ENCODE measurements around the gene GALNT11. TPM values are rescaled to one million over a fixed set of nuclear protein-coding genes. Genes with fewer than 3 reads are reported as not detected.
"Not testable (repeated sequence)": the region's sequence is repeated elsewhere in the genome, so short reads cannot be mapped to it uniquely, and the experiment has no call there.

Gene GALNT11
- total RNA-seq, 1 experiment from 2014 or later = 15.1 TPM

DNA sequence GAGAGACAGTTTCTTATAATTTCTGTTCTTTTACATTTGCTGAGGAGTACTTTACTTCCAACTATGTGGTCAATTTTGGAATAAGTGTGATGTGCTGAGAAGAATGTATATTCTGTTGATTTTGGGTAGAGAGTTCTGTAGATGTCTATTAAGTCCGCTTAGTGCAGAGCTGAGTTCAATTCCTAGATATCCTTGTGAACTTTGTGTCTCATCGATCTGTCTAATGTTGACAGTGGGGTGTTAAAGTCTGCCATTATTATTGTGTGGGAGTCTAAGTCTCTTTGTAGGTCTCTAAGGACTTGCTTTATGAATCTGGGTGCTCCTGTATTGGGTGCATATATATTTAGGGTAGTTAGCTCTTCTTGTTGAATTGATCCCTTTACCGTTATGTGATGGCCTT, 38.3 kb downstream of the GALNT11 start:
- H3K36me3 Mint-ChIP-seq (ENCODE audit: insufficient read depth, unreplicated experiment); DNase-seq (ENCODE audit: unreplicated experiment); CTCF ChIA-PET; BruUV-seq (replicated peaks); H3K27ac Mint-ChIP-seq (ENCODE audit: low read depth, unreplicated experiment); H3K27me3 Mint-ChIP-seq (ENCODE audit: insufficient read depth, unreplicated experiment); H3K4me3 Mint-ChIP-seq (ENCODE audit: unreplicated experiment); intact Hi-C loops (cut with micrococcal nuclease); H3K9me3 Mint-ChIP-seq (ENCODE audit: unreplicated experiment); H3K4me1 Mint-ChIP-seq (ENCODE audit: insufficient read depth, unreplicated experiment): not testable (repeated sequence)
- POLR2A ChIA-PET = interaction anchor here (0.6 kb wide), 1 partner anchor 13 kb away, joined by 3 read pairs; no protein-coding TSS in a partner anchor

DNA sequence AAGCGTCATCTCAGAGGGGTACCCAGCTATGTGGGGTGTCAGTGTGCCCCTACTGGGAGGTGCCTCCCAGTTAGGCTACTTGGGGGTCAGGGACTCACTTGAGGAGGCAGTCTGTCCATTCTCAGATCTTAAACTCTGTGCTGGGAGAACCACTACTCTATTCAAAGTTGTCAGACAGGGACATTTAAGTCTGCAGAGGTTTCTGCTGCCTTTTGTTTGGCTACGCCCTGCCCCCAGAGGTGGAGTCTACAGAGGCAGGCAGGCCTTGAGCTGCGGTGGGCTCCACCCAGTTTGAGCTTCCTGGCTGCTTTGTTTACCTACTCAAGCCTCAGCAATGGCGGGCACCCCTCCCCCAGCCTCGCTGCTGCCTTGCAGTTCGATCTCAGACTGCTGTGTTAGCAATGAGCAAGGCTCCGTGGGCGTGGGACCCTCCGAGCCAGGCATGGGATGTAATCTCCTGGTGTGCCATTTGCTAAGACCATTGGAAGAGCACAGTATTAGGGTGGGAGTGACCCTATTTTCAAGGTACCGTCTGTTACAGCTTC, 40.4 kb downstream of the GALNT11 start:
- H3K9me3 Mint-ChIP-seq (ENCODE audit: unreplicated experiment) = peaks cover 12% of the 10 kb centered on the region
- H3K4me3 Mint-ChIP-seq (ENCODE audit: unreplicated experiment); BruUV-seq (replicated peaks); intact Hi-C loops (cut with micrococcal nuclease); POLR2A ChIA-PET; CTCF ChIA-PET; H3K27me3 Mint-ChIP-seq (ENCODE audit: insufficient read depth, unreplicated experiment); H3K27ac Mint-ChIP-seq (ENCODE audit: low read depth, unreplicated experiment); H3K4me1 Mint-ChIP-seq (ENCODE audit: insufficient read depth, unreplicated experiment); H3K36me3 Mint-ChIP-seq (ENCODE audit: insufficient read depth, unreplicated experiment); DNase-seq (ENCODE audit: unreplicated experiment): not testable (repeated sequence)

DNA sequence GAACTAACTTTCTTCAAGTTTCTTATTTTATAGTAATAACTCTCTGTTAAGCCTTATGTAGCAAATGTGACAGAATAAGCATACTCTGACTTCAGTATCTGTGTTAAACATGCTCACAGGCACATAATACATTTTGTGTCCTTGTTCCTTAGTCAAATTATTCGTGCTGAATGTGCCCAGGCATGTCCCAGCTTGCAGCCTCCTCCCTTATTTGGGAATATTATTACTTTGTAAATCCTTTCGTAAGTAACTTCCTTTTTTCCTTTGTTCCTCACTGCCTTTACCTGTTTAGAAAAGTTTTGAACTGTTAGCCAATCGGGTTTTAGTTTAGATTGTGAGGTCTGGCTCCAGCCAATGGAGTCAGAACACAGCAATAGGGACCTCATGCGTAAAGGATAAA, 46.9 kb downstream of the GALNT11 start:
- ChIA-PET CTCF (no interaction called here), POLR2A (interaction anchor here (1.5 to 1.7 kb wide), 2 partner anchors 9 to 11 kb away, joined by 4 to 8 read pairs; no protein-coding TSS in a partner anchor)
- BruUV-seq (replicated peaks) = no TSS peak
- H3K4me3 Mint-ChIP-seq (ENCODE audit: unreplicated experiment) = no peak overlapping the region
- TF ChIP-seq, protein P1, sequence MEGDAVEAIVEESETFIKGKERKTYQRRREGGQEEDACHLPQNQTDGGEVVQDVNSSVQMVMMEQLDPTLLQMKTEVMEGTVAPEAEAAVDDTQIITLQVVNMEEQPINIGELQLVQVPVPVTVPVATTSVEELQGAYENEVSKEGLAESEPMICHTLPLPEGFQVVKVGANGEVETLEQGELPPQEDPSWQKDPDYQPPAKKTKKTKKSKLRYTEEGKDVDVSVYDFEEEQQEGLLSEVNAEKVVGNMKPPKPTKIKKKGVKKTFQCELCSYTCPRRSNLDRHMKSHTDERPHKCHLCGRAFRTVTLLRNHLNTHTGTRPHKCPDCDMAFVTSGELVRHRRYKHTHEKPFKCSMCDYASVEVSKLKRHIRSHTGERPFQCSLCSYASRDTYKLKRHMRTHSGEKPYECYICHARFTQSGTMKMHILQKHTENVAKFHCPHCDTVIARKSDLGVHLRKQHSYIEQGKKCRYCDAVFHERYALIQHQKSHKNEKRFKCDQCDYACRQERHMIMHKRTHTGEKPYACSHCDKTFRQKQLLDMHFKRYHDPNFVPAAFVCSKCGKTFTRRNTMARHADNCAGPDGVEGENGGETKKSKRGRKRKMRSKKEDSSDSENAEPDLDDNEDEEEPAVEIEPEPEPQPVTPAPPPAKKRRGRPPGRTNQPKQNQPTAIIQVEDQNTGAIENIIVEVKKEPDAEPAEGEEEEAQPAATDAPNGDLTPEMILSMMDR (IDR thresholded peaks at IDR 0.05; ENCODE audit: unreplicated experiment) = no peak
- intact Hi-C loops (cut with micrococcal nuclease) = no loop called here
- H3K36me3 Mint-ChIP-seq (ENCODE audit: insufficient read depth, unreplicated experiment) = peaks cover 11% of the 10 kb centered on the region
- peaks cover 12% of the 10 kb centered on the region for H3K9me3 Mint-ChIP-seq (ENCODE audit: unreplicated experiment)
- H3K27me3 Mint-ChIP-seq (ENCODE audit: insufficient read depth, unreplicated experiment) = no peaks in the 10 kb centered on the region
- H3K27ac Mint-ChIP-seq (ENCODE audit: low read depth, unreplicated experiment) = peak overlapping the region; percentile 85
- peak; percentile 37 for DNase-seq (ENCODE audit: unreplicated experiment)
- H3K4me1 Mint-ChIP-seq (ENCODE audit: insufficient read depth, unreplicated experiment) = peaks cover 29% of the 10 kb centered on the region

DNA sequence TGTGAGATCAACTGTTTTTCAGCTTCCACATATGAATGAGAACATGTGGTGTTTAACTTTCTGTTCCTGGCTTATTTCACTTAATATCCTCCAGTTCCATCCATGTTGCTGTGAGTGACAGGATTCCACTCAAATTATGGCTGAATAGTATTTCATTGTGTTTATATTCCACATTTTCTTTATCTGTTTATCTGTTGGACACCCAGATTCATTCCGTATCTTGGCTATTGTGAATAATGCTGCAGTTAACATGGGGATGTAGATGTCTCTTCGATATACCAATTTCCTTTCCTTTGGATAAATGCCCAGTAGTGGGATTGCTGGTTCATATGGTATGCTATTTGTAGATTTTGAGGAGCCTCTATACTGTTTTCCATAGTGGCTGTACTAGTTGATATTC, 47.9 kb downstream of the GALNT11 start:
- BruUV-seq (replicated peaks) = no TSS peak
- peaks cover 29% of the 10 kb centered on the region for H3K4me1 Mint-ChIP-seq (ENCODE audit: insufficient read depth, unreplicated experiment)
- TF ChIP-seq, protein P1 (IDR thresholded peaks at IDR 0.05; ENCODE audit: unreplicated experiment) = no peak
- H3K4me3 Mint-ChIP-seq (ENCODE audit: unreplicated experiment) = no peak overlapping the region
- peak overlapping the region; percentile 85 for H3K27ac Mint-ChIP-seq (ENCODE audit: low read depth, unreplicated experiment)
- H3K36me3 Mint-ChIP-seq (ENCODE audit: insufficient read depth, unreplicated experiment) = peaks cover 11% of the 10 kb centered on the region
- CTCF ChIA-PET = no interaction called here
- no peaks in the 10 kb centered on the region for H3K27me3 Mint-ChIP-seq (ENCODE audit: insufficient read depth, unreplicated experiment)
- POLR2A ChIA-PET = interaction anchor here (0.7 to 1.5 kb wide), 2 partner anchors 8 to 25 kb away, joined by 3 to 4 read pairs; no protein-coding TSS in a partner anchor
- H3K9me3 Mint-ChIP-seq (ENCODE audit: unreplicated experiment) = peaks cover 12% of the 10 kb centered on the region
- DNase-seq (ENCODE audit: unreplicated experiment) = no peak
- intact Hi-C loops (cut with micrococcal nuclease) = no loop called here

DNA sequence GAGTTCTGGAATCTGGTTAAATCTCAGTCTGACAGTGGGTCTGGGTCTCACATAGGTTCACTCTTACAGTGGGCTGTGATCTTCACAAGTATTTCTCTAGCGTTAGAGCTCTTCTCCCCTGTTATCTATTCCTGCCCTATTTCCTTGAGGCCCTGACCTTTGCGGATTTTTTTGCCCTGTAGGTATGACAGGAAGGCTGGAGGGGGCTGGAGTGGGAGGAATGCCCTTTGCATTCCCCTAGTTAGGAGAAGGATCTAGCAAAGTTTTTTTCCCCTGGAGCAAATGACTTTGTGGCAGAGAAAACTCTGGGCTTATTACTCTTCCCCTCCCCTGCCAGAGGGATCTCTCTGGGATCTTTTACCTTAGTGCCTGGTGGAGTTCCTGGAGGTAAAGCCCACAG, 49.2 kb downstream of the GALNT11 start:
- no peak for DNase-seq (ENCODE audit: unreplicated experiment)
- H3K4me3 Mint-ChIP-seq (ENCODE audit: unreplicated experiment) = no peak overlapping the region
- peaks cover 11% of the 10 kb centered on the region for H3K36me3 Mint-ChIP-seq (ENCODE audit: insufficient read depth, unreplicated experiment)
- TF ChIP-seq, protein P1 (IDR thresholded peaks at IDR 0.05; ENCODE audit: unreplicated experiment) = no peak
- POLR2A ChIA-PET = interaction anchor here (1.7 kb wide), 1 partner anchor 9 kb away, joined by 5 read pairs; no protein-coding TSS in a partner anchor
- intact Hi-C loops (cut with micrococcal nuclease) = no loop called here
- BruUV-seq (replicated peaks) = no TSS peak
- peaks cover 12% of the 10 kb centered on the region for H3K9me3 Mint-ChIP-seq (ENCODE audit: unreplicated experiment)
- CTCF ChIA-PET = interaction anchor here (1.0 kb wide), 1 partner anchor 291 kb away, joined by 4 read pairs; no protein-coding TSS in a partner anchor
- H3K4me1 Mint-ChIP-seq (ENCODE audit: insufficient read depth, unreplicated experiment) = peaks cover 29% of the 10 kb centered on the region
- H3K27me3 Mint-ChIP-seq (ENCODE audit: insufficient read depth, unreplicated experiment) = no peaks in the 10 kb centered on the region
- H3K27ac Mint-ChIP-seq (ENCODE audit: low read depth, unreplicated experiment) = peak overlapping the region; percentile 43

DNA sequence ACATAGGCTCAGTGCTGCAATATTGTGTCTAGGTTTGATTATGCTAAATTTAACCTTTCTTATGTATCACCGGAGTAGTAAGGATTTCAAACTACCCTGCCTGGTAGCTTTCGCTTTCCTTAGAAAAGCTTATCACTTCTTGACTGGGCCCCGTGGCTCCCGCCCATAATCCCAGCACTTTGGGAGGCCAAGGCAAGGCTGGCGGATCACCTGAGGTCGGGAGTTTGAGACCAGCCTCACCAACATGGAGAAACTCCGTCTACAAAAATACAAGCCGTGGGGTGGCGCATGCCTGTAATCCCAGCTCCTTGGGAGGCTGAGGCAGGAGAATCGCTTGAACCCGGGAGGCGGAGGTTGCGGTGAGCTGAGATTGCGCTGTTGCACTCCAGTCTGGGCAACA, 49.9 kb downstream of the GALNT11 start:
- Mint-ChIP-seq H3K4me1 (ENCODE audit: insufficient read depth, unreplicated experiment) (peaks cover 29% of the 10 kb centered on the region), H3K27ac (ENCODE audit: low read depth, unreplicated experiment) (peak overlapping the region; percentile 43), H3K36me3 (ENCODE audit: insufficient read depth, unreplicated experiment) (peaks cover 11% of the 10 kb centered on the region), H3K9me3 (ENCODE audit: unreplicated experiment) (peaks cover 12% of the 10 kb centered on the region)
- intact Hi-C loops (cut with micrococcal nuclease); DNase-seq (ENCODE audit: unreplicated experiment); BruUV-seq (replicated peaks); H3K4me3 Mint-ChIP-seq (ENCODE audit: unreplicated experiment); H3K27me3 Mint-ChIP-seq (ENCODE audit: insufficient read depth, unreplicated experiment): not testable (repeated sequence)
- ChIA-PET POLR2A (interaction anchor here (1.7 kb wide), 1 partner anchor 8 kb away, joined by 5 read pairs; no protein-coding TSS in a partner anchor), CTCF (interaction anchor here (0.6 to 1.0 kb wide), 2 partner anchors 21 to 29 kb away, joined by 3 to 4 read pairs; no protein-coding TSS in a partner anchor)
